ENCODE results near the gene SSPN. TPM values are rescaled to one million over a fixed set of nuclear protein-coding genes. Genes with fewer than 3 reads are reported as not detected.
A peak's percentile ranks its signal among the peaks of the same experiment; 100 is the strongest.

The SSPN gene
- total RNA-seq, 1 donor from 2014 or later = 42.9 TPM

GRCh38 chr12:26153421-26154154 lies 41.8 kb upstream of the SSPN start:
- H3K4me3 Mint-ChIP-seq (ENCODE audit: unreplicated experiment) = no peak overlapping the region
- H3K9me3 Mint-ChIP-seq (ENCODE audit: low read depth) = no peaks in the 10 kb centered on the region
- H3K27ac Mint-ChIP-seq (ENCODE audit: unreplicated experiment) = peak overlapping the region; percentile 73
- H3K27me3 Mint-ChIP-seq (ENCODE audit: low read depth) = no peaks in the 10 kb centered on the region
- H3K4me1 Mint-ChIP-seq (ENCODE audit: low read depth) = peaks cover 44% of the 10 kb centered on the region
- H3K36me3 Mint-ChIP-seq (ENCODE audit: low read depth) = no peaks in the 10 kb centered on the region
- no peak for DNase-seq (ENCODE audit: low spot score)
- peak; percentile 51 for TF ChIP-seq CTCF (IDR thresholded peaks at IDR 0.05)

GRCh38 chr12:26156201-26156871 lies 39.0 kb upstream of the SSPN start:
- no peak for TF ChIP-seq CTCF (IDR thresholded peaks at IDR 0.05)
- Mint-ChIP-seq H3K4me3 (ENCODE audit: unreplicated experiment) (no peak overlapping the region), H3K9me3 (ENCODE audit: low read depth) (no peaks in the 10 kb centered on the region), H3K27me3 (ENCODE audit: low read depth) (peaks cover 2% of the 10 kb centered on the region), H3K27ac (ENCODE audit: unreplicated experiment) (no peak overlapping the region), H3K4me1 (ENCODE audit: low read depth) (peaks cover 32% of the 10 kb centered on the region), H3K36me3 (ENCODE audit: low read depth) (no peaks in the 10 kb centered on the region)
- no peak for DNase-seq (ENCODE audit: low spot score)

DNA sequence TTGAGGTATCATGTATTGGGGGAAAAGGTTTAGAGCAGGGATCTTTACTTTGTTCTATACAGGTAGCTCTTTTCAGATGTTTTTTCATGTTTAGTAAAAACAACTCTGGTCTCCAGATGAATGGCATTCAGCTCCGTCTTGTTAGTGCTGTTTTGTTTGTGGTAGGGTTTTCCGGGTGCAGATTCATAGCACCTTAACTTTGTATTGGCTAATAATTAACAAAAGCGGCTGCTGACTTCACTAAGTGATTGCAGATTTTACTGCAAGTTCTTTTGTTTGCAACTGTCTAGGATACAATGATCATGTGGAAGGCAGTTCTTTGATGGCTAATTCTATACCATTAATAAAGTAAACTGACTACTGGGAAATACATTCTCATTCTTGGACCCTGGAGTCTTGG lies 38.4 kb upstream of the SSPN start:
- Mint-ChIP-seq H3K36me3 (ENCODE audit: low read depth) (no peaks in the 10 kb centered on the region), H3K27me3 (ENCODE audit: low read depth) (peaks cover 2% of the 10 kb centered on the region), H3K9me3 (ENCODE audit: low read depth) (no peaks in the 10 kb centered on the region), H3K4me1 (ENCODE audit: low read depth) (peaks cover 26% of the 10 kb centered on the region), H3K27ac (ENCODE audit: unreplicated experiment) (no peak overlapping the region), H3K4me3 (ENCODE audit: unreplicated experiment) (no peak overlapping the region)
- DNase-seq (ENCODE audit: low spot score) = no peak
- TF ChIP-seq CTCF (IDR thresholded peaks at IDR 0.05) = no peak

GRCh38 chr12:26158078-26158764 lies 37.2 kb upstream of the SSPN start:
- Mint-ChIP-seq H3K27ac (ENCODE audit: unreplicated experiment) (no peak overlapping the region), H3K4me3 (ENCODE audit: unreplicated experiment) (no peak overlapping the region), H3K4me1 (ENCODE audit: low read depth) (peaks cover 16% of the 10 kb centered on the region), H3K36me3 (ENCODE audit: low read depth) (no peaks in the 10 kb centered on the region), H3K9me3 (ENCODE audit: low read depth) (no peaks in the 10 kb centered on the region), H3K27me3 (ENCODE audit: low read depth) (peaks cover 2% of the 10 kb centered on the region)
- DNase-seq (ENCODE audit: low spot score) = no peak
- no peak for TF ChIP-seq CTCF (IDR thresholded peaks at IDR 0.05)

- Mint-ChIP-seq H3K36me3 (ENCODE audit: low read depth) (no peaks in the 10 kb centered on the region), H3K4me1 (ENCODE audit: low read depth) (no peaks in the 10 kb centered on the region), H3K9me3 (ENCODE audit: low read depth) (no peaks in the 10 kb centered on the region), H3K4me3 (ENCODE audit: unreplicated experiment) (no peak overlapping the region), H3K27me3 (ENCODE audit: low read depth) (peaks cover 2% of the 10 kb centered on the region), H3K27ac (ENCODE audit: unreplicated experiment) (no peak overlapping the region)
- no peak for DNase-seq (ENCODE audit: low spot score)
- TF ChIP-seq CTCF (IDR thresholded peaks at IDR 0.05) = no peak
Observed at GRCh38 chr12:26162174-26162573, 33.2 kb upstream of the SSPN start.
